Caco-2 (cell line): ENCODE data around the gene MACROD2. TPM values are rescaled to one million over a fixed set of nuclear protein-coding genes. Genes with fewer than 3 reads are reported as not detected.

Source experiments
- BruUV-seq: library from RNA; stranded (reverse); fragments of 400-500 nt; replicated peaks from 2 replicates; lab custom pipeline; 2021; lab: Mats Ljungman, UMichigan
- CTCF ChIA-PET: fragments of 300-600 bp; sonication (Branson Sonifier 250); formaldehyde crosslinking; loops from one replicate; lab custom pipeline; 2022; ENCODE audit warnings: antibody characterized with exemption; lab: Charles Lee
- POLR2A ChIA-PET: fragments of 300-600 bp; sonication (Branson Sonifier 250); formaldehyde crosslinking; loops from one replicate; lab custom pipeline; 2022; ENCODE audit warnings: antibody characterized with exemption; lab: Charles Lee
- DNase-seq, 2 experiments: peaks; one replicate each; pipeline versions ENCODE4 v3.0.0 to v3.0.0-alpha.2; 2020 to 2022
- H3K27me3 ChIP-seq: replicated peaks from 2 replicates; pipeline ENCODE4 v1.6.0; 2011; ENCODE audit warnings: low read length; ENCODE audit not compliant: control insufficient read depth, insufficient read depth
- H3K36me3 ChIP-seq: 2 replicates; pipeline ENCODE4 v1.5.1; 2011; ENCODE audit warnings: low read length; ENCODE audit not compliant: control insufficient read depth, insufficient read depth
- H3K4me1 ChIP-seq: fragments of 250-450 bp; sonication (Bioruptor Pico); 2 replicates; pipeline ENCODE4 v1.5.1; 2020; ENCODE audit warnings: mild to moderate bottlenecking
- H3K4me3 ChIP-seq: 2 replicates; pipeline ENCODE4 v1.5.1; 2011; ENCODE audit warnings: low read depth, mild to moderate bottlenecking, control low read depth, low read length
- H3K9me3 ChIP-seq: fragments of 250-450 bp; sonication (Bioruptor Pico); 2 replicates; pipeline ENCODE4 v1.5.1; 2020; ENCODE audit warnings: mild to moderate bottlenecking, moderate library complexity
- H3K27ac Mint-ChIP-seq: one replicate; pipeline ENCODE4 v1.8.0; 2022; ENCODE audit warnings: mixed read lengths; ENCODE audit not compliant: unreplicated experiment
- H3K27me3 Mint-ChIP-seq: one replicate; pipeline ENCODE4 v1.8.0; 2022; ENCODE audit warnings: mixed read lengths; ENCODE audit not compliant: insufficient read depth, unreplicated experiment
- H3K36me3 Mint-ChIP-seq: one replicate; pipeline ENCODE4 v1.8.0; 2022; ENCODE audit warnings: mild to moderate bottlenecking, mixed read lengths; ENCODE audit not compliant: insufficient read depth, unreplicated experiment
- H3K4me1 Mint-ChIP-seq: one replicate; pipeline ENCODE4 v1.8.0; 2022; ENCODE audit warnings: low read depth, mixed read lengths; ENCODE audit not compliant: unreplicated experiment
- H3K4me3 Mint-ChIP-seq: one replicate; pipeline ENCODE4 v1.8.0; 2022; ENCODE audit warnings: mild to moderate bottlenecking, moderate library complexity, mixed read lengths; ENCODE audit not compliant: unreplicated experiment
- H3K9me3 Mint-ChIP-seq: one replicate; pipeline ENCODE4 v1.8.0; 2022; ENCODE audit warnings: mixed read lengths; ENCODE audit not compliant: unreplicated experiment
- CTCF ChIP-seq, 2 experiments: fragments of 200-600 bp in 1 of 2; IDR thresholded peaks; 1 replicate in 1 of 2; 2 replicates in 1 of 2; pipeline versions ENCODE4 v1.5.1 to v1.8.0; 2011 to 2022; ENCODE audit warnings: antibody characterized with exemption in 1 of 2, control low read depth in 1 of 2, inconsistent platforms in 1 of 2, low read depth in 1 of 2, low read length in 1 of 2, mild to moderate bottlenecking in 1 of 2, moderate library complexity in 1 of 2; ENCODE audit not compliant: insufficient read depth in 1 of 2, severe bottlenecking in 1 of 2, unreplicated experiment in 1 of 2
- intact Hi-C: fragments of 100-400 bp; cut with micrococcal nuclease; formaldehyde crosslinking; loops from one replicate; pipeline ENCODE4 v1.10.0; 2022; ENCODE audit not compliant: unreplicated experiment
- total RNA-seq: library from RNA; stranded (reverse); gene quantifications from 2 replicates; pipeline ENCODE4 v1.2.3, GENCODE V29; 2022

Gene MACROD2
- total RNA-seq, 1 experiment from 2014 or later: 6.4 TPM

- Histone ChIP-seq H3K9me3 (no peaks in the 10 kb centered on the region), H3K4me3 (no peak overlapping the region), H3K36me3 (no peaks in the 10 kb centered on the region), H3K4me1 (no peaks in the 10 kb centered on the region), H3K27me3 (no peaks in the 10 kb centered on the region)
- Mint-ChIP-seq H3K9me3 (no peaks in the 10 kb centered on the region), H3K27ac (no peak overlapping the region), H3K4me1 (no peaks in the 10 kb centered on the region), H3K36me3 (no peaks in the 10 kb centered on the region), H3K4me3 (no peak overlapping the region), H3K27me3 (no peaks in the 10 kb centered on the region)
- POLR2A ChIA-PET: no interaction called here
- intact Hi-C loops: no loop called here
- no peak for DNase-seq
- CTCF ChIA-PET: no interaction called here
- BruUV-seq: no TSS peak
- TF ChIP-seq CTCF (IDR thresholded peaks at IDR 0.05; ENCODE audit: insufficient read depth in 1 of 2, low read depth in 1 of 2, low read length in 1 of 2, severe bottlenecking in 1 of 2, unreplicated experiment in 1 of 2): no peak
These were observed 286.8 kb downstream of the MACROD2 start for GRCh38 chr20:14282140-14282539.

- ChIA-PET POLR2A (no interaction called here), CTCF (no interaction called here)
- H3K4me1 ChIP-seq: no peaks in the 10 kb centered on the region
- no peak for TF ChIP-seq CTCF (IDR thresholded peaks at IDR 0.05; ENCODE audit: insufficient read depth in 1 of 2, low read depth in 1 of 2, low read length in 1 of 2, severe bottlenecking in 1 of 2, unreplicated experiment in 1 of 2)
- Mint-ChIP-seq H3K4me3 (no peak overlapping the region), H3K36me3 (no peaks in the 10 kb centered on the region), H3K4me1 (no peaks in the 10 kb centered on the region), H3K27me3 (no peaks in the 10 kb centered on the region), H3K27ac (no peak overlapping the region), H3K9me3 (no peaks in the 10 kb centered on the region)
- no peak overlapping the region for H3K4me3 ChIP-seq
- BruUV-seq: no TSS peak
- H3K9me3 ChIP-seq: no peaks in the 10 kb centered on the region
- H3K36me3 ChIP-seq: no peaks in the 10 kb centered on the region
- DNase-seq: no peak
- intact Hi-C loops: no loop called here
- no peaks in the 10 kb centered on the region for H3K27me3 ChIP-seq
These were observed 289.1 kb downstream of the MACROD2 start for GRCh38 chr20:14284443-14284842.

- TF ChIP-seq CTCF (IDR thresholded peaks at IDR 0.05; ENCODE audit: insufficient read depth in 1 of 2, low read depth in 1 of 2, low read length in 1 of 2, severe bottlenecking in 1 of 2, unreplicated experiment in 1 of 2): no peak
- Mint-ChIP-seq H3K4me3 (no peak overlapping the region), H3K27ac (no peak overlapping the region), H3K9me3 (no peaks in the 10 kb centered on the region), H3K4me1 (no peaks in the 10 kb centered on the region), H3K27me3 (peaks cover 3% of the 10 kb centered on the region), H3K36me3 (no peaks in the 10 kb centered on the region)
- Histone ChIP-seq H3K36me3 (no peaks in the 10 kb centered on the region), H3K4me3 (no peak overlapping the region), H3K9me3 (no peaks in the 10 kb centered on the region), H3K4me1 (no peaks in the 10 kb centered on the region), H3K27me3 (no peaks in the 10 kb centered on the region)
- ChIA-PET CTCF (no interaction called here), POLR2A (no interaction called here)
- BruUV-seq: no TSS peak
- intact Hi-C loops: no loop called here
- no peak for DNase-seq
These were observed 293.3 kb downstream of the MACROD2 start for GRCh38 chr20:14288341-14289330.
